K562 (cell line): ENCODE measurements around the gene STARD8.

ENCODE experiments used
- POLR2A ChIP-seq: fragments of 450-650 bp; conservative IDR thresholded peaks from 2 replicates; pipeline ENCODE4 v1.6.1; 2016
- RB1 ChIP-seq: fragments of 450-650 bp; IDR thresholded peaks from 2 replicates; pipeline ENCODE4 v1.6.1; 2017; ENCODE audit warnings: low read depth, mild to moderate bottlenecking
- REST ChIP-seq, 2 experiments: fragments of 450-650 bp; formaldehyde crosslinking in 1 of 2; IDR thresholded peaks; 2 replicates each; pipeline versions ENCODE4 v1.4.0 to v1.6.1; 2014 to 2020; ENCODE audit warnings: mild to moderate bottlenecking in 2 of 2, borderline replicate concordance in 1 of 2, low read depth in 1 of 2
- SAP30 ChIP-seq: fragments of 200-600 bp; sonication (generic); IDR thresholded peaks from 2 replicates; pipeline ENCODE4 v1.6.1; 2012; ENCODE audit warnings: borderline replicate concordance, low read depth, mild to moderate bottlenecking, moderate library complexity, low read length, control low read depth, inconsistent platforms; ENCODE audit not compliant: insufficient read depth, poor library complexity, severe bottlenecking

- TF ChIP-seq RB1 = no peak
- no peak for TF ChIP-seq SAP30
- TF ChIP-seq REST (IDR thresholded peaks at IDR 0.05; ENCODE audit: borderline replicate concordance) = no peak
- no peak for TF ChIP-seq REST (CRISPR knock-in tag; IDR thresholded peaks at IDR 0.05; ENCODE audit: low read depth)
- TF ChIP-seq POLR2A = no peak
Observed at GRCh38 chrX:68699960-68700746, 52.7 kb downstream of the STARD8 start.
